HG02970 (cell line): ENCODE measurements around the gene AOPEP.

ENCODE experiments used
- ATAC-seq: cut with Tn5 transposase; IDR thresholded peaks from one replicate; pipeline ENCODE4 v1.9.1; 2021; ENCODE audit warnings: mild to moderate bottlenecking, moderate library complexity, moderate number of reproducible peaks; ENCODE audit not compliant: unreplicated experiment, low FRiP score

Gene AOPEP

GRCh38 chr9:94909250-94909894, 182.9 kb downstream of the AOPEP start:
- no peak for ATAC-seq

DNA sequence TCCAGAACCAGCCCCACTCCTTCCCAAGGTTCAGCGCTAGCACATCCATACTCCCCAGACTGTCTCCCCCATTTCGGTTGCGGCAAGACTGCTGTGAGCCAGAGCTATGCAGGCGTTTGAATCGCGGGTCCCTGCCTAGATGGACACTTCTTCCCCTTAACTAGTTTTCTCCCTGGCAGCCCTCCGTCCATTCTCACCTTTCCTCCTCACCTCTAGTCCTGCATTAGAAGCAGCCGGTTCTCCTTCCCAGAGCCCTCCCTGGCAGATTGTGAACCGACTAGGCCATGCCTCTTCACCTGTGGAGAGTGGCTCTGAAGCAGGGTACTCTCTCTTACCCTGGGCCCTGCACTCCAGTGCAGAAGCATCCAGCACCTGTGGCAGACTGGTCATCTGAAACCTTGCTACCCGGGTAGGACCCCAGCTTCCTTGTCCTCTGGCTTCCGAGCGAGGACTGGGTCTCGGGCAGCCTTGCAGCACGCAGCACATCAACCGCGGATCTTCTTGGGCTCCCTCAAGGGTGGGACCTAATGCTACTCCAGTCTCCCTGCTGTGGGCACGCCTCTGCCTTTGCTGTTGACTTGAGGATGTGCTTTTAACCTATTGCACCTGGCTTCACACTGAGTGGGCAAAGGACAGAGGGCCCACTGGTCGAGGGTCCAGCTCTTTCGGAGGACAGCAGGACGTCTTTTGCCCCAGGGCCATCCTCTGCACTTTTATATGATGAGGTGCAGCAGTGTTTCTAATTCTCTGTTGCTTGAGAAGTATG, 183.6 kb downstream of the AOPEP start:
- no peak for ATAC-seq

- ATAC-seq, result no peak
Observed at GRCh38 chr9:94911211-94911610, 184.7 kb downstream of the AOPEP start.

GRCh38 chr9:94911986-94912635, 185.6 kb downstream of the AOPEP start:
- no peak for ATAC-seq

- no peak for ATAC-seq
Observed at GRCh38 chr9:94912700-94913249, 186.3 kb downstream of the AOPEP start.

- no peak for ATAC-seq
Observed at GRCh38 chr9:94913550-94913949, 187.1 kb downstream of the AOPEP start.

DNA sequence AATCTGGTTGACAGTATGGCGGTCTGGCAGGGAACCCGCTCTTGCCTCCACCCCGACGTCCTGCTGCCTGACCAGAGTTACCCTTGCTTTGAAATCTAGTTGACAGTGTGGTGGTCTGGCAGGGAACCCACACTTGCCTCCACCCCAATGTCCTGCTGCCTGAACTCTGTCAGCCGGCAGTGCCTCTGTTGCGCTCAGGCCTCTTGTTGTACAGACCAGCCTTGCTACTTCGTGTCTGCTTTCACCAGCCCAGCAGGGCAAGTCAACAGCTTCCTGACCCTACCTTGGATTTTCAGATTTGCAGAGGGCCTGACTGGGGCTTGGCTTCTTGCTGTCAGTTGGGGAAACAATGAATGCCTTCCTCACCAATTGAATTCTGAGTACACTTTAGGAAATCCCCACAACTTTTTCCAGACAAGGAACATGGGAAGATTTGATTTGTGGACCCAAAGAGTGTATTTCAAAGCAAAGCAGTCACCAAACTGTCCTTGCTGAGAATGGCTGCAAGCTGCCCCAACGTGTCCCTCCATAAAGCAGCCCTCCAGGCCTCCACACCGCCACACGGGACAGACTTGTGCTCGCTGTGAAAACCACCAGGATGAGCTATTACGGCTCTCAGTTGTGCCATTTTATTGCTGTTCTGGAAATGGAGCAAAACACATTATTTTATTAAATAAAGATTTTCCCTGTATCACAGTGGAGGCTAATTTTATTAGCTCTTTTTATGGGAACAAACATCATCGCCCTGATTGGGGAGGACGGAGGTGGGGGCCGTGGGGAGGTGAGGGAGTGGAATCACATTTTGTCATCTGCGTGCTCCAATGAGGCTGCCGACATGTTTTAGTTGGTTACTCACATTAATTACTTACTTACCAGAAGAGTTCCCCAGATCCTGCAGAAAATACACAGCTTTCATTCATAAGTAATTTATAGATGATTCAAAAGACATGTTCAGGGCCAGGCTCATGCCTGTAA, 189.3 kb downstream of the AOPEP start:
- no peak for ATAC-seq

GRCh38 chr9:94916956-94917355, 190.5 kb downstream of the AOPEP start:
- no peak for ATAC-seq

DNA sequence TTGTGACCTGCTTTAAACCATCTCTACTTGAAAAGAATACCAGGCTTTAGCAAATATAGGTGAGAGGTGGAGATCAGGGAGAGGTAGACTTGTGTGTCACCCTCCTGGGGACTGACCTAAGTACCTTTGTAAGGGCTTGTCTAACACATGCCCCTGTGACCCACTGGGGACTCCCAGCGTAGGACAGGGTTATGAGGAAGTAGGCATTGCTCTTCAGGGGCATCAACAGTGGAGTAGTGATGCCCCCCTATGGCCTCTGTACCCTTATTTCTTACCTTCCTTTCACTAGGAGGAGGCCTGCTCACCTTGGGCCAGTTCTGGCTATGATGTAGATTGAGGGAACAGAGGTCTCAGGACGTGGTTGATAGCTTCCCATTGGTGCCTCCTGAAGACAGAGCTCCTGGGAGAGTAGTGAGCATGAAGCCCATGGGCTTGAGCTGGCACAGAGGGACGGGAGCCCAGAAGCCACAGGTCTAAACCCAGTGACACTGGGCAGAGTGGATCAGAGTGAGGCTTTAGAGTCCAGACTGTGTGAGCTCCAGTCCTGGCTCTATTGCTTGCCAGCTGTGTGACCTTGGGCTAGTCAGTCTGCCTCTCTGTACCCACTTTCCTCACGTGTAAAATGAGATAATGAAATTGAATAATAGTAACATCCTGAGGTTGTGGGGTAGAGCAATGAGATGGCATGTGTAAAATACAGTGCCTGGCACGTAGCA, 191.7 kb downstream of the AOPEP start:
- ATAC-seq, result no peak

GRCh38 chr9:94919376-94920098, 193.0 kb downstream of the AOPEP start:
- ATAC-seq, result no peak

- ATAC-seq, result no peak
Observed at GRCh38 chr9:94920420-94921091, 194.1 kb downstream of the AOPEP start.

DNA sequence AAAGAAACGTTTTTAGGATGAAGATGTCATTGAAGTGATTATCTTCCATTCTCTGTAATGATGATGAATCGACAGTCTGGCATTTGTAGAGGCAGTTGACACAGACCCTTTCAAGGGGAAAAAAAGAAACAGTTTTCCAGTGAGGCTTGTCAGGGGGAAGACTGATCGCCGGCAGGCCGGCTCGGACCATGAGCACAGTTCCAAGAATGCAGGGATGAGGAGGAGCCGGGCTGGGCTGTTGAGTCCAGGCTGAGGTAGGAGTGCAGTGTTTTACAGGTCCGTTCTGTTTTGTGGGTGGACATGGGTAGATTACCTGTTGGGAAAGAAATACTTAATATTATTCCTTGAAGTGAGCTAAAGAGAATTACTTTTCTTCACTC, 194.6 kb downstream of the AOPEP start:
- ATAC-seq, result no peak

DNA sequence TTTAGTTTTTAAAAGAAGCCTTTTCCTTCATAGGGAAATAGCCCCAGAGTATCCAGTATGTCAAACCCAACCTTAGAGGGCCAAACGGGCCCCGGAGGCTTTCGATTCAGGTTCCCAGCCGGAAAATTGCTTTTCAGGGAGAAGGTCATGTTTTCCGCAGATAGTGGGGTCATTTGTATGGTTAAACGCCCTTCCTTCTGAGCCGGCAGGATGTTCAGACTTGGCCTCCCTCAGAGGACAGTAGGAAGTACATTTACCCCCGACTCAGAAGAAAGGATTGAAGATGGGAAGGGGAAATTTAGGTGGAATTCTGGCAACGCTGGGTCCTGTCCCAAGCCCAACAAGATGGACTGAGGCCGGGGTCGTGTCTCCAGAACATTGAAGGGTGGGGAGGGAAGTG, 195.2 kb downstream of the AOPEP start:
- ATAC-seq, result no peak

DNA sequence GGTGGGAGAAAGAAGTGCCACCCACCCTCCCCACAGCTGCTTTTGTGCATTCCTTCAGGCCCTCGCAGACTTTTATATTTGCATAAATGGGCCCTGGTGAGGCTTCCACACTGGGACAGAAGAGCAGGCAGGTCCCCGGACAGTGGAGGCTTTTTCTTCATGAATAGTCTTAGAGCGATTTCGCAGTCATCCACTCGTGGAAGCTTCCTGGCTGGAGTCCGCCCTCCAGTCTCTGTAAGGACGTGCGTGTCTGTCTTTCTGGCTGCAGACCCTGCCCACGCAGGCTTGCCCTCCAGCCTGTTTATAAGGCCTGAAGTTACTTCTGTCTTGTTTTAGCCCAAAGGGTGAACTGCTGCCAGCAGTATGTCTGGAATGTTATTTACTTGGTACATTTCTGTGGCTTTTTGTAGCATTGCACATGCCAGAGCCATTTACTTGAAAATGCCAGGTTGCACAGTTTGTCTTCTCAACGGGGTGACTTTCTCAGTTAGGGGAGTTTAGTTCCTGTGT, 195.7 kb downstream of the AOPEP start:
- no peak for ATAC-seq

GRCh38 chr9:94922691-94923107, 196.2 kb downstream of the AOPEP start:
- no peak for ATAC-seq

GRCh38 chr9:94923326-94924089, 197.0 kb downstream of the AOPEP start:
- no peak for ATAC-seq

GRCh38 chr9:94925751-94926430, 199.4 kb downstream of the AOPEP start:
- no peak for ATAC-seq
